ENCODE results near the gene E4F1. TPM values are rescaled to one million over a fixed set of nuclear protein-coding genes. Genes with fewer than 3 reads are reported as not detected.

The E4F1 gene
- total and polyA plus RNA-seq, 2 donors (not counting 3 experiments of a cell fraction or from before 2014, with no cell fraction given) = 28.6 to 32.7 TPM

- Histone ChIP-seq H3K4me3 (replicated peaks in 1 of 3; ENCODE audit: insufficient read depth in 1 of 3, low read depth in 1 of 3, low read length in 3 of 3) (no peak overlapping the region), H3K9me3 (replicated peaks; ENCODE audit: control insufficient read depth, insufficient read depth, low read length) (no peaks in the 10 kb centered on the region), H3K79me2 (ENCODE audit: control insufficient read depth, insufficient read depth, low read length) (peaks cover 12% of the 10 kb centered on the region), H3K9ac (replicated peaks; ENCODE audit: extremely low read depth, insufficient read depth, low read length) (no peak overlapping the region), H3K4me1 (ENCODE audit: control insufficient read depth, extremely low read depth, insufficient read depth, low read length) (no peaks in the 10 kb centered on the region), H3K27me3 (ENCODE audit: control insufficient read depth in 2 of 2, insufficient read depth in 2 of 2, low read length in 2 of 2) (no peaks in the 10 kb centered on the region), H3K27ac (ENCODE audit: insufficient read depth, low read depth, low read length) (no peak overlapping the region), H3K9me1 (replicated peaks; ENCODE audit: control insufficient read depth, extremely low read depth, insufficient read depth, low read length) (no peaks in the 10 kb centered on the region), H3K36me3 (ENCODE audit: control insufficient read depth in 2 of 2, extremely low read depth in 1 of 2, insufficient read depth in 2 of 2, low read length in 2 of 2) (peaks cover 16 to 40% of the 10 kb centered on the region in 2 experiments), H4K20me1 (replicated peaks; ENCODE audit: control insufficient read depth, extremely low read depth, insufficient read depth, low read length) (no peaks in the 10 kb centered on the region), H2AFZ (ENCODE audit: low read depth, low read length) (no peak overlapping the region), H3K4me2 (ENCODE audit: insufficient read depth, low read length) (no peak overlapping the region)
- TSS peak; percentile 54 for BruUV-seq (replicated peaks)
- TF ChIP-seq GATA2 (IDR thresholded peaks at IDR 0.05; ENCODE audit: insufficient read depth, insufficient read length, low read depth, low read length) (no peak), FOS (IDR thresholded peaks at IDR 0.05; ENCODE audit: borderline replicate concordance, insufficient read depth, low read length) (no peak), POLR2AphosphoS5 (IDR thresholded peaks at IDR 0.05; ENCODE audit: insufficient read depth, low read depth, low read length) (no peak), CTCF (IDR thresholded peaks at IDR 0.05; ENCODE audit: extremely low read depth in 1 of 2, insufficient read depth in 1 of 2, low read depth in 1 of 2, low read length in 2 of 2) (no peak), MYC (IDR thresholded peaks at IDR 0.05; ENCODE audit: low read depth, low read length) (no peak), EZH2 (IDR thresholded peaks at IDR 0.05; ENCODE audit: borderline replicate concordance, low read depth, low read length, severe bottlenecking) (no peak), JUN (IDR thresholded peaks at IDR 0.05; ENCODE audit: borderline replicate concordance, insufficient read depth, insufficient read length, low read depth) (no peak), MAX (IDR thresholded peaks at IDR 0.05; ENCODE audit: insufficient read depth, insufficient read length) (no peak), POLR2A (IDR thresholded peaks at IDR 0.05; ENCODE audit: low read depth, low read length) (no peak)
- no peak for FAIRE-seq
- dilution Hi-C loops (cut with MboI; ENCODE audit: extremely low pct_ligation_motif_present, low sequenced_read_pairs) = no loop called here
- ChIA-PET POLR2A (interaction anchor here (1.1 kb wide), 1 partner anchor 22 kb away, joined by 3 read pairs; the partner anchor contains the start of gene TRAF7), CTCF (no interaction called here)
- DNase-seq (ENCODE audit: low read depth, low spot score) = no peak
- intact Hi-C loops (cut with micrococcal nuclease) = no loop called here
Observed at GRCh38 chr16:2177561-2177960, 45.8 kb upstream of the E4F1 start.

All from endothelial cell of umbilical vein (primary cell).